Measurements from ENCODE around the gene LRRTM4. TPM values are rescaled to one million over a fixed set of nuclear protein-coding genes. Genes with fewer than 3 reads are reported as not detected.

Gene LRRTM4
- total and polyA plus RNA-seq, 2 donors from 2014 or later = 0.19 TPM; not detected in 1

DNA sequence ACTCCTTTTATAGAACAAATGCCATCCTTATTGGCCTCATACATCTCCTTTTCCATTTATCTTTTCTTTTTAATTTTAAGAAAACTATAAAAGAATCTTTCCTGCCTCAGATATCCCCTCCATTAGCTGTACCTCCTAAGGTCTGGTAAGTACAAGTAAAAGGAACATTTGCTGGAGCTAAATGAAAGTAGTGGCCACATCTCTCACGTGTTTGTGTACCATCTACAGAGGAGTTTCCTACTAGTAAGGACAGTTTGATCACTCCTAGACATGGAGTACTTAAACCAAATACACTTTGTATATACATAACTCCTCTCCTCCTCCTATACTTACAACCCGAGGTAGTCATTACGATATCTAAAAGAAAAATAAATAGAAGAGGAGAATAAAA, 504.8 kb downstream of the LRRTM4 start:
- Histone ChIP-seq H3K27me3 (ENCODE audit: control insufficient read depth, insufficient read depth, low read length) (no peaks in the 10 kb centered on the region), H3K4me3 (ENCODE audit: low read length in 3 of 3) (no peak overlapping the region), H3K9ac (ENCODE audit: low read length in 3 of 3) (no peak overlapping the region), H3K36me3 (ENCODE audit: control insufficient read depth in 2 of 3, insufficient read depth in 3 of 3, low read length in 3 of 3) (no peaks in the 10 kb centered on the region), H3K27ac (ENCODE audit: low read depth in 2 of 2, low read length in 2 of 2) (no peak overlapping the region), H3K9me3 (ENCODE audit: control insufficient read depth in 2 of 3, insufficient read depth in 1 of 3, low read length in 3 of 3) (no peaks in the 10 kb centered on the region), H3K4me1 (ENCODE audit: control insufficient read depth in 2 of 3, insufficient read depth in 2 of 3, low read depth in 1 of 3, low read length in 3 of 3) (no peaks in the 10 kb centered on the region)
- TF ChIP-seq, protein P1, sequence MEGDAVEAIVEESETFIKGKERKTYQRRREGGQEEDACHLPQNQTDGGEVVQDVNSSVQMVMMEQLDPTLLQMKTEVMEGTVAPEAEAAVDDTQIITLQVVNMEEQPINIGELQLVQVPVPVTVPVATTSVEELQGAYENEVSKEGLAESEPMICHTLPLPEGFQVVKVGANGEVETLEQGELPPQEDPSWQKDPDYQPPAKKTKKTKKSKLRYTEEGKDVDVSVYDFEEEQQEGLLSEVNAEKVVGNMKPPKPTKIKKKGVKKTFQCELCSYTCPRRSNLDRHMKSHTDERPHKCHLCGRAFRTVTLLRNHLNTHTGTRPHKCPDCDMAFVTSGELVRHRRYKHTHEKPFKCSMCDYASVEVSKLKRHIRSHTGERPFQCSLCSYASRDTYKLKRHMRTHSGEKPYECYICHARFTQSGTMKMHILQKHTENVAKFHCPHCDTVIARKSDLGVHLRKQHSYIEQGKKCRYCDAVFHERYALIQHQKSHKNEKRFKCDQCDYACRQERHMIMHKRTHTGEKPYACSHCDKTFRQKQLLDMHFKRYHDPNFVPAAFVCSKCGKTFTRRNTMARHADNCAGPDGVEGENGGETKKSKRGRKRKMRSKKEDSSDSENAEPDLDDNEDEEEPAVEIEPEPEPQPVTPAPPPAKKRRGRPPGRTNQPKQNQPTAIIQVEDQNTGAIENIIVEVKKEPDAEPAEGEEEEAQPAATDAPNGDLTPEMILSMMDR (IDR thresholded peaks at IDR 0.05; ENCODE audit: borderline replicate concordance, extremely low read depth, insufficient read depth) = no peak
- no peak for DNase-seq
- FAIRE-seq = no peak
- intact Hi-C loops (cut with DNase I) = no loop called here

DNA sequence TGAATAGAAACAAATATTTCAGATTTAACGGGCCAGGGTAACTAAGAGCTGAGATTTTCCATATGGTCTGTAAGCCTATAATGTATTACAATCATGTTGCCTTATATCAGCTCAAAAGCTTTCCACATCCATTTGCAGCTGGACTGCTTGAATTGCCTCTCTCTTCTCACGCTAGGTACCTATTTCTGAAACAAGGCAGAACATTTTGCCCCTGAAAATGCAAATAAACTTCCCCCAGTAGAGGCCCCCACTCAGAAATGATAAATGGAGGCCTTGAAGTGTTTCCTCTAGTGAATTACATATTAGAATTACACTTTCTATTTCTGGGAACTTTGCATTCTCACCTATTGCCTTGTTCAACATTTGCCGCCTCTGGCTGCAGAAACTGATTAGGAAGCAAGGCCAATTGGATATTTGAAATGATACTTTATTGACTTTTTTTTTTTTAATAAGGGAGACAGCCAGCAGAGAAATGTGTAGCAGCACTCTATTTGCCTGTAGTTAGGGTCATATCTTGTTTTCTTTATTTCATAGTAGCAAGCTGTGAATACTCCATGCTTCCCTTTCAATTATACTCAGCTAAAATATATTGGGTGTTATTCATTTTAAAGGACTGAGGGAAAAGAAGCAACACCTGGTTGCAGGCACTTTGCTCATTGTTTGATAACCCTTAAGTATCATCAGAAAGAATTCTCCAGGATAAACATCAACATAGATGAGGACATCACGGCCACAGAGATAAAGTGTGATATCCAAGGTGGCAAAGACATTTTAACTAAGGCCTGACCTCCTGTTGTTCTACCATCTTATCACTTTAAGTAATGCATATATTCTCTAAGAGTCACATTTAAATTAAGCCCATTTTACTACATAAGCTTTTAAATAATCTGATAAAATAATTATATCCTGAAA, 505.5 kb downstream of the LRRTM4 start:
- FAIRE-seq (no peak), DNase-seq (peak in 1 of 5 donors; percentile 3)
- H3K9me3 ChIP-seq (ENCODE audit: control insufficient read depth in 2 of 3, insufficient read depth in 1 of 3, low read length in 3 of 3) = no peaks in the 10 kb centered on the region
- no peak overlapping the region for H3K4me3 ChIP-seq (ENCODE audit: low read length in 3 of 3)
- TF ChIP-seq, protein P1 (IDR thresholded peaks at IDR 0.05; ENCODE audit: borderline replicate concordance, extremely low read depth, insufficient read depth) = no peak
- no peaks in the 10 kb centered on the region for H3K27me3 ChIP-seq (ENCODE audit: control insufficient read depth, insufficient read depth, low read length)
- H3K9ac ChIP-seq (ENCODE audit: low read length in 3 of 3) = no peak overlapping the region
- intact Hi-C loops (cut with DNase I) = no loop called here
- no peaks in the 10 kb centered on the region for H3K36me3 ChIP-seq (ENCODE audit: control insufficient read depth in 2 of 3, insufficient read depth in 3 of 3, low read length in 3 of 3)
- no peak overlapping the region for H3K27ac ChIP-seq (ENCODE audit: low read depth in 2 of 2, low read length in 2 of 2)
- H3K4me1 ChIP-seq (ENCODE audit: control insufficient read depth in 2 of 3, insufficient read depth in 2 of 3, low read depth in 1 of 3, low read length in 3 of 3) = no peaks in the 10 kb centered on the region

DNA sequence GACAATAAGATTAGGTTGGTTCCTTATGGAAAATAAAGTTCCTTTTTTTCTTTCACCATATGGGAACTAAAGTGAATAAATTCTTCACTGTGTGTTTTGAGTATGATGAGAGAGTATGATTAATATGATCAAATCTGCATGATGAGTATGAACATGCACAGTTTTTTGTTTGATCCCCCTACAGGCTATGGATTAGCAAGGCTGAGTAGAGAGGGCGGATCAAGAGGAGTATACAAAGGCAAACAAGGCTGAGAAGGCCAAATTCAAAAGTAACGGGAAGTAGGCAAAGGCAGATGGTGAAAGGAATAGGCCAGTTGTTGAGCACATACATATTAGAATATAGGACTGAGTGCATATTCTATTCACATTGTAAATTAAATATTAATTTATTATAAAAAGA, 508.2 kb downstream of the LRRTM4 start:
- FAIRE-seq = no peak
- H3K27me3 ChIP-seq (ENCODE audit: control insufficient read depth, insufficient read depth, low read length) = no peaks in the 10 kb centered on the region
- intact Hi-C loops (cut with DNase I) = no loop called here
- no peaks in the 10 kb centered on the region for H3K9me3 ChIP-seq (ENCODE audit: control insufficient read depth in 2 of 3, insufficient read depth in 1 of 3, low read length in 3 of 3)
- H3K4me1 ChIP-seq (ENCODE audit: control insufficient read depth in 2 of 3, insufficient read depth in 2 of 3, low read depth in 1 of 3, low read length in 3 of 3) = no peaks in the 10 kb centered on the region
- H3K27ac ChIP-seq (ENCODE audit: low read depth in 2 of 2, low read length in 2 of 2) = no peak overlapping the region
- H3K9ac ChIP-seq (ENCODE audit: low read length in 3 of 3) = no peak overlapping the region
- DNase-seq = no peak
- TF ChIP-seq, protein P1 (IDR thresholded peaks at IDR 0.05; ENCODE audit: borderline replicate concordance, extremely low read depth, insufficient read depth) = no peak
- no peak overlapping the region for H3K4me3 ChIP-seq (ENCODE audit: low read length in 3 of 3)
- no peaks in the 10 kb centered on the region for H3K36me3 ChIP-seq (ENCODE audit: control insufficient read depth in 2 of 3, insufficient read depth in 3 of 3, low read length in 3 of 3)
